Endodermal cell (in vitro differentiated cells): ENCODE data around the gene DGCR6L. TPM values are rescaled to one million over a fixed set of nuclear protein-coding genes. Genes with fewer than 3 reads are reported as not detected.

ENCODE experiments used
- DNase-seq: peaks from one replicate; pipeline ENCODE4 v3.0.0-alpha.2; 2017
- H3K27ac ChIP-seq: 2 replicates; pipeline ENCODE4 v1.5.1; 2013; ENCODE audit warnings: mild to moderate bottlenecking, low read depth, low read length, moderate library complexity
- H3K27me3 ChIP-seq: 2 replicates; pipeline ENCODE4 v1.6.1; 2013; ENCODE audit warnings: mild to moderate bottlenecking, low read length, moderate library complexity; ENCODE audit not compliant: insufficient read depth, control insufficient read depth, poor library complexity, severe bottlenecking
- H3K36me3 ChIP-seq: 2 replicates; pipeline ENCODE4 v1.7.0; 2013; ENCODE audit warnings: mild to moderate bottlenecking, low read length, moderate library complexity; ENCODE audit not compliant: control insufficient read depth, insufficient read depth
- H3K4me1 ChIP-seq: one replicate; pipeline ENCODE4 v1.7.0; 2013; ENCODE audit warnings: low read length; ENCODE audit not compliant: control insufficient read depth, insufficient read depth
- H3K4me3 ChIP-seq: 2 replicates; pipeline ENCODE4 v1.5.1; 2013; ENCODE audit warnings: mild to moderate bottlenecking, low read length, moderate library complexity
- H3K9ac ChIP-seq: 2 replicates; pipeline ENCODE4 v1.6.1; 2013; ENCODE audit warnings: mild to moderate bottlenecking, low read length, moderate library complexity; ENCODE audit not compliant: poor library complexity, severe bottlenecking; ENCODE audit errors: extremely low read depth
- H3K9me3 ChIP-seq: 2 replicates; pipeline ENCODE4 v1.6.1; 2013; ENCODE audit warnings: mild to moderate bottlenecking, low read length, moderate library complexity; ENCODE audit not compliant: control insufficient read depth
- H3K27ac Mint-ChIP-seq: 2 replicates; pipeline ENCODE4 v1.8.0; 2020; ENCODE audit warnings: mixed read lengths
- H3K27me3 Mint-ChIP-seq: 2 replicates; pipeline ENCODE4 v1.8.0; 2021; ENCODE audit warnings: mild to moderate bottlenecking, mixed read lengths; ENCODE audit not compliant: insufficient read depth
- H3K36me3 Mint-ChIP-seq: 2 replicates; pipeline ENCODE4 v1.8.0; 2020; ENCODE audit warnings: low read depth, mixed read lengths
- H3K4me1 Mint-ChIP-seq: 2 replicates; pipeline ENCODE4 v1.8.0; 2020; ENCODE audit warnings: mixed read lengths
- H3K4me3 Mint-ChIP-seq: 2 replicates; pipeline ENCODE4 v1.8.0; 2020; ENCODE audit warnings: mild to moderate bottlenecking, moderate library complexity, mixed read lengths
- H3K9me3 Mint-ChIP-seq: 2 replicates; pipeline ENCODE4 v1.8.0; 2020; ENCODE audit warnings: mild to moderate bottlenecking, mixed read lengths
- CTCF ChIP-seq: fragments of 200-600 bp; sonication (generic); conservative IDR thresholded peaks from 2 replicates; pipeline ENCODE4 v1.5.0; 2021; ENCODE audit warnings: antibody characterized with exemption, mild to moderate bottlenecking
- WGBS, 2 experiments: methylation state at CpG; one replicate each; pipeline versions ENCODE4 v1.1.5 to v1.1.7; 2013; ENCODE audit warnings: missing lambda C conversion rate in 2 of 2, mixed read lengths in 1 of 2; ENCODE audit not compliant: insufficient coverage in 1 of 2, insufficient read length in 1 of 2; 5-methylcytosine and 5-hydroxymethylcytosine counted together
- total RNA-seq, 2 donors: library from RNA; stranded (reverse); fragmentation: NEBNext Ultra II Directional in 1 of 2; extraction: Animal tissue kit (Norgen Biotek cat#: 25700) in 1 of 2; gene quantifications; 2 replicates in 1 of 2; 3 replicates in 1 of 2; pipeline ENCODE4 v1.2.1, GENCODE V29; 2021

DGCR6L gene
- total RNA-seq, 2 donors from 2014 or later, result 51.3 to 53.7 TPM

GRCh38 chr22:20302438-20303228, 17.2 kb downstream of the DGCR6L start:
- no peak overlapping the region for H3K27ac ChIP-seq
- Mint-ChIP-seq H3K4me3 (no peak overlapping the region), H3K27ac (no peak overlapping the region), H3K36me3 (no peaks in the 10 kb centered on the region), H3K27me3 (peaks cover 47% of the 10 kb centered on the region), H3K4me1 (no peaks in the 10 kb centered on the region), H3K9me3 (no peaks in the 10 kb centered on the region)
- H3K9me3 ChIP-seq, result no peaks in the 10 kb centered on the region
- H3K4me3 ChIP-seq, result no peak overlapping the region
- TF ChIP-seq CTCF, result no peak
- no peaks in the 10 kb centered on the region for H3K36me3 ChIP-seq
- no peak for DNase-seq
- H3K4me1 ChIP-seq, result no peaks in the 10 kb centered on the region
- peaks cover 38% of the 10 kb centered on the region for H3K27me3 ChIP-seq
- no peak overlapping the region for H3K9ac ChIP-seq
- 86 to 100% methylated on average over 2 to 12 of the region's 13 CpGs for WGBS, 2 experiments

GRCh38 chr22:20299746-20300136, 20.1 kb downstream of the DGCR6L start:
- 0 to 1% methylated on average over 1 to 52 of the region's 52 CpGs for WGBS, 2 experiments
- Histone ChIP-seq H3K4me1 (no peaks in the 10 kb centered on the region), H3K9me3 (no peaks in the 10 kb centered on the region), H3K36me3 (no peaks in the 10 kb centered on the region), H3K27me3 (peaks cover 49% of the 10 kb centered on the region), H3K9ac (no peak overlapping the region), H3K27ac (no peak overlapping the region), H3K4me3 (peak overlapping the region; percentile 68)
- peak; percentile 12 for TF ChIP-seq CTCF
- DNase-seq, result no peak
- no peaks in the 10 kb centered on the region for H3K4me1 Mint-ChIP-seq
- peak overlapping the region; percentile 57 for H3K4me3 Mint-ChIP-seq
- H3K9me3 Mint-ChIP-seq, result no peaks in the 10 kb centered on the region
- H3K36me3 Mint-ChIP-seq, result no peaks in the 10 kb centered on the region
- no peak overlapping the region for H3K27ac Mint-ChIP-seq
- peaks cover 72% of the 10 kb centered on the region for H3K27me3 Mint-ChIP-seq

- TF ChIP-seq CTCF, result no peak
- H3K9me3 ChIP-seq, result no peaks in the 10 kb centered on the region
- H3K4me1 Mint-ChIP-seq, result no peaks in the 10 kb centered on the region
- H3K27ac ChIP-seq, result no peak overlapping the region
- no peak overlapping the region for H3K27ac Mint-ChIP-seq
- no peak overlapping the region for H3K9ac ChIP-seq
- 2 to 16% methylated on average over 9 to 90 of the region's 90 CpGs for WGBS, 2 experiments
- H3K36me3 ChIP-seq, result no peaks in the 10 kb centered on the region
- H3K27me3 ChIP-seq, result peaks cover 49% of the 10 kb centered on the region
- DNase-seq, result peak; percentile 97
- peak overlapping the region; percentile 57 for H3K4me3 Mint-ChIP-seq
- no peaks in the 10 kb centered on the region for H3K36me3 Mint-ChIP-seq
- no peaks in the 10 kb centered on the region for H3K9me3 Mint-ChIP-seq
- no peaks in the 10 kb centered on the region for H3K4me1 ChIP-seq
- peaks cover 72% of the 10 kb centered on the region for H3K27me3 Mint-ChIP-seq
- peak overlapping the region; percentile 68 for H3K4me3 ChIP-seq
Measured at GRCh38 chr22:20298803-20299745, 20.8 kb downstream of the DGCR6L start.
